AG09309 (cell line): ENCODE data around the gene CDH26.
"Not testable (repeated sequence)": the region's sequence is repeated elsewhere in the genome, so short reads cannot be mapped to it uniquely, and the experiment has no call there.

Source experiments
- DNase-seq: peaks from one replicate; pipeline ENCODE4 v3.0.0-alpha.2; 2010; ENCODE audit warnings: low read depth
- H3K4me3 ChIP-seq: 2 replicates; pipeline ENCODE4 v1.5.1; 2011; ENCODE audit warnings: mild to moderate bottlenecking, low read depth, low read length, moderate library complexity; ENCODE audit not compliant: control insufficient read depth
- TF ChIP-seq, protein P1 (sequence below): IDR thresholded peaks from 2 replicates; pipeline ENCODE4 v1.5.1; 2011; ENCODE audit warnings: mild to moderate bottlenecking, low read depth, low read length, inconsistent platforms; ENCODE audit not compliant: insufficient read depth, control insufficient read depth; ENCODE audit errors: missing control alignments

Gene CDH26

DNA sequence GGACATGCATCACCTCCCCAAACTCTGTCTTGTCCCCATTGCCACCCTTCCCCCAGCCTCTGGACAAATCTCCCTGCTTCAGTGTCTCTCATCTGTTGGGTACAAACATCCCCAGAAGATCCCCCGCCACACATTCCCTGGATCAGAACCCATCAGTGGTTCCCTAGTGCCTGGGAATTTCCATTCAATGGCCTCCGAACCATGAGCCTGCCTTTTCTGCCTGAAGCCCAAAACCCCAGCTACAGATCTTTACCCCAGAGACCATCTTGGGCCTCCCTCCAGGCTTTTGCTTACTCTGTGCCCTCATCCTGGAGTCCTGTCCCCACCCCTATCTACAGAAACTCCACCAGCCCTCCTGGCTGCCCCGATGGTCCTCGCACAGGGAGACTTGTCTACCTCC is 78.1 kb downstream of the CDH26 start:
- TF ChIP-seq, protein P1, sequence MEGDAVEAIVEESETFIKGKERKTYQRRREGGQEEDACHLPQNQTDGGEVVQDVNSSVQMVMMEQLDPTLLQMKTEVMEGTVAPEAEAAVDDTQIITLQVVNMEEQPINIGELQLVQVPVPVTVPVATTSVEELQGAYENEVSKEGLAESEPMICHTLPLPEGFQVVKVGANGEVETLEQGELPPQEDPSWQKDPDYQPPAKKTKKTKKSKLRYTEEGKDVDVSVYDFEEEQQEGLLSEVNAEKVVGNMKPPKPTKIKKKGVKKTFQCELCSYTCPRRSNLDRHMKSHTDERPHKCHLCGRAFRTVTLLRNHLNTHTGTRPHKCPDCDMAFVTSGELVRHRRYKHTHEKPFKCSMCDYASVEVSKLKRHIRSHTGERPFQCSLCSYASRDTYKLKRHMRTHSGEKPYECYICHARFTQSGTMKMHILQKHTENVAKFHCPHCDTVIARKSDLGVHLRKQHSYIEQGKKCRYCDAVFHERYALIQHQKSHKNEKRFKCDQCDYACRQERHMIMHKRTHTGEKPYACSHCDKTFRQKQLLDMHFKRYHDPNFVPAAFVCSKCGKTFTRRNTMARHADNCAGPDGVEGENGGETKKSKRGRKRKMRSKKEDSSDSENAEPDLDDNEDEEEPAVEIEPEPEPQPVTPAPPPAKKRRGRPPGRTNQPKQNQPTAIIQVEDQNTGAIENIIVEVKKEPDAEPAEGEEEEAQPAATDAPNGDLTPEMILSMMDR = no peak
- DNase-seq = no peak
- H3K4me3 ChIP-seq = no peak overlapping the region

DNA sequence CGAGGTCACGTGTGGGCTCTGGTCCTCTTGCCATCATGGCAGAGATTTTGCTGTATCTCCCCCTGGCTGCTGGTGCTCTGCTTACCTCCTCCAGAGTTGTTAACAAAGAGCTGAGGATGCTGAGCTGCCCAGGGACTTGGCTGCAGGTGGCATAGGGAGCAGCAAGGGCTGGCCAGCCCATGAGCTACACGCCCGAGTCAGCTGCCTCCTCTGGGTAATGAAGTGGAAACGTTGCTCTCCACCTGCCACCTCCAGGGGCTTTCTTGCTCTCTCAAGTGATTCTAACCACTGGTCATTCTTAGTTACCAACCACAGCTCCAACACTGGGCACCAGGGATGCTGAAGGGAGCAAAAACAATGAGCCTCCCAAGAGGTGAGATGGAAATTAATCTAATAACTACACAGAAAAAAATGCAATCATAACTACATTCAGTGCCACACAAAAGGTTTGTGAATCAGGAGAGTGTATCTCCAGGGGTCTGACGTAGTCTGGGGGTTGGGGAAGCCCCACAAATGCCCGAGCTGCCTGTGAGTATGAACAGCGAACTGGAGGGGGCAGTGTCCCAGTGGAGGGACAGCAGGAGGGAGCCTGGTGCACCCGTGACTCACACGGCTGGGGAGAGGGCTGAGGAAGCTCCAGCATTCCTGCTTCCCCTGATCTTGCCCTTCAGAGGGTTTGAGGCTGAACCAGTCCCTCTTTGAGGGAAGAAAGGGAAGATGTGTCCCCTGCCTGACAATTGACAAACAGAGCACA is 78.7 kb downstream of the CDH26 start:
- TF ChIP-seq, protein P1 = peak; percentile 61
- DNase-seq = no peak
- H3K4me3 ChIP-seq = no peak overlapping the region

DNA sequence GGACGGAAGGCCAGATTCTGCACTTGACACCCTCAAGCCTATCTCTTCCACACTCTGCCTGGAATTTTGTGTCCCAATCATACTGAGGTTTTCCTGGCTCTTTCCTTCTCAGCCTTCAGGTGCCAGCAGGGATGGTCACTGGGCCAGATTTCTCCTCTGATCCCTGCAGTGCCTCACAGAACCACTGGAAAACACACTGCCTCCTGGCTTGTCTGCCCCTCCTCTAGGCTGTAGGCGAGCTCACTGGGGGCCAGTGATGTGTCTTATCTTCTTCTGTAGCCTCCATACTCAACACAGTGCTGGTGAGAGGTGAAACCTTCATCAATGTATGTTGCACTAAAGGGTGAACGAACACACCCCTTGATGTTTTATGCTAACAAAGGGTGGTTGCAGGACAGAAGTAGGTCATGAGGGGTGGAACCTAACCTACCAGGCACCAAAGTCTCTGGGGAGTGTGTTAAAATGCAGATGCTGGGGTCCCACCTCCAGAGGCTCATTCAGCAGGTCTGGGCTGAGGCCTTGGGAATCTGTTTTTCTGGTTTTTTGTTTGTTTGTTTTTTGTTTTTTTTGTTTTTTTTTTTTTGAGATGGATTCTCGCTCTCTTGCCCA is 80.3 kb downstream of the CDH26 start:
- no peak for DNase-seq
- TF ChIP-seq, protein P1 = no peak
- no peak overlapping the region for H3K4me3 ChIP-seq

DNA sequence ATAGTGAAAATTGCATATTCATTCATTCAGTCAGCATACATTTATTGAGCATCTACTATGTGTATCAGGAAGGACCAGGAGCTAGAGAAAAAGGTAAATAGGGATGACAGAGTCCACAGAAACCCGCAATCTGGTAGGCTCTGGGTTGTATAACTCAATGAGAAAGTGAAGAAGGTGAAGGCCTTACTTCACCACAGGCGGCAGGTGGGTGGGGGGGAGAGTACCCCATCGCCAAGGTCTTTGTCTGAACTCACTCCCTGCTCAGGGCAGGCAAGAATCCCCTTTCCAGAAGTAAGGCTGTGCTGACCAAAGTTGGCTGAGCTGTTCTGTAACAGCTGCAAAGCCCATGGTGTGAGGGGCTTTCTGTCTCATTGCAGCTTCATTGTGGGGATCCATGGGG is 81.3 kb downstream of the CDH26 start:
- DNase-seq = no peak
- H3K4me3 ChIP-seq = no peak overlapping the region
- TF ChIP-seq, protein P1 = no peak

DNA sequence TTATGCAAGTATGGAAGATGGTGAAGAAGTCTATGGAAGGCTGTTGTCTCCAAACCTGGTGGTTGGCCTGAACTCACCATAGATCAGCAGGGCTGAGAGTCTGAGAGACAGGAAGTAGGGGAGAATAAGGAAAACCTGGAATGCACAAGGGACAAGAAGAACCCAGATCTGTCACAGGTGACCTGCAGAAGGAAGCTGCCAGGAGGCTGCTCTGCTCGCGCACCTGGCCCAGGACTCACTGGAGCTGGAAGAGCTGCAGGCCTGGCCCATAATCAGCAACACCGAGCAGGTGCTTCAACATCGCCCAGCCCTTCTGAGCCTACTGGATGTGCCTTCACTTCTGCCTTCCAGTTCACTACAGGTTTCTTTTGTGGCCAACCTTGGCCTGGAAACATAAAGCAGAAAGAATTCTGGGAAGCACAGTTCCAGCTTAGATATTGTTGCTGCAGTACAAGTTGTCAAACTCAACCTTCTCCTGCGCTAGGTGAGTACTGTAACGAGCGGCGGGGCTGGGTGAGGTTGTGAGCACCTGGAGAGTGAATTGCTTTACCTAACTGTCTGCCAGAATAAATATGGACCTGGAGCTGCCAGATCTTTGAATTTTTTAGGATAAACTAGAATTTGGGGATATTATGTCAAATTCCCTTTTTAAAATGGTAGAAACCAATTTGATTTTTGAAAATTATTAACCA is 82.4 kb downstream of the CDH26 start:
- DNase-seq = no peak
- TF ChIP-seq, protein P1 = no peak
- H3K4me3 ChIP-seq = no peak overlapping the region

DNA sequence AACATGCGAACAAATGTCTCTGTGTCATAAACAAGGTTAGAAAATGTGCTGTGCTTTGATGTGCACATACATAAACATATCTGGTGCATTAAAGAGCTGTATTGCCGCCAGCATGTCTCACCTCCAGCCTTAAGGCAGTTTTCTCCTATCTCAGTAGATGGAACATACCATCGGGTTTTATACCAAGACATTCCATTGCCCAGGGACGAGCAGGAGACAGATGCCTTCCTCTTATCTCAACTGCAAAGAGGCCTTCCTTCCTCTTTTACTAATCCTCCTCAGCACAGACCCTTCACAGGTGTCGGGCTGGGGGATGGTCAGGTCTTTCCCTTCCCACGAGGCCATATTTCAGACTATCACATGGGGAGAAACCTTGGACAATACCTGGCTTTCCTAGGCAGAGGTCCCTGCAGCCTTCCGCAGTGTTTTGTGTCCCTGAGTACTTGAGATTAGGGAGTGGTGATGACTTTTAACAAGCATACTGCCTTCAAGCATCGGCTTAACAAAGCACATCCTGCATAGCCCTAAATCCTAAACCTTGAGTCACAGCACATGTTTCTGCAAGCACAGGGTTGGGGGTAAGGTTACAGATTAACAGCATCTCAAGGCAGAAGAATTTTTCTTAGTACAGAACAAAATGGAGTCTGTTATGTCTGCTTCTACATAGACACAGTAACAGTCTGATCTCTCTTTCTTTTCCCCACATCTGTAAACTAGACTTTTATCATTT is 83.4 kb downstream of the CDH26 start:
- peak; percentile 48 for DNase-seq

More for the DNA sequence above, 83.4 kb downstream of the CDH26 start:
- not testable (repeated sequence) for H3K4me3 ChIP-seq
